ENCODE measurements around the gene PRELID3B. TPM values are rescaled to one million over a fixed set of nuclear protein-coding genes. Genes with fewer than 3 reads are reported as not detected.

The PRELID3B gene
- total RNA-seq, 1 experiment from 2014 or later: 129 TPM

DNA sequence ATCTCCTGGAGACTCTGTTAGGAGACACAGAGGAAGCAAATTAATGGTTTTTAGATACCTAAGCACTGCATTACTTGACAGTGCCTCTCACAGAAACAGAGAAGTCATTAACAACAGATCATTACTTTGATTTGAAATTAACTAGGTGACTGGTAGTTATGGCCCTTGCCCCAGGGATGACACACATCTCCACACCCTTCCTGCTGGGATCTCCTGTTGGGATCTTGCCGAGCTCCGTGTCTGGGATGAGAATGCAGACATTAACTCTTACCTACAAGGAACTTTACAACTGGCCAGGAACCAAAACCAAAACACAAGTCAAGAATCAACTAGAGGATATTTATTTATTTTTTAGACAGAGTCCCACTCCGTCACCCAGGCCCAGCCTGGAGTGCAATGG is 2.2 kb upstream of the PRELID3B start:
- H3K9me3 ChIP-seq (ENCODE audit: control insufficient read depth in 1 of 2, insufficient read depth in 1 of 2, low read depth in 1 of 2, low read length in 2 of 2): no peaks in the 10 kb centered on the region
- no peaks in the 10 kb centered on the region for H4K20me1 ChIP-seq (ENCODE audit: insufficient read depth)
- no peaks in the 10 kb centered on the region for H3K27me3 ChIP-seq (ENCODE audit: insufficient read depth, low read length)
- no peak overlapping the region for H3K27ac ChIP-seq (ENCODE audit: low read depth, low read length)
- CTCF ChIA-PET: no interaction called here
- TF ChIP-seq YY1 (IDR thresholded peaks at IDR 0.05; ENCODE audit: extremely low read depth, insufficient replicate concordance, low read depth, low read length) (no peak), FOSL1 (IDR thresholded peaks at IDR 0.05; ENCODE audit: low read depth) (no peak), ELF1 (IDR thresholded peaks at IDR 0.05; ENCODE audit: borderline replicate concordance, low read depth) (no peak), RAD21 (IDR thresholded peaks at IDR 0.05; ENCODE audit: low read depth) (no peak), ATF3 (IDR thresholded peaks at IDR 0.05) (no peak), CEBPB (IDR thresholded peaks at IDR 0.05; ENCODE audit: low read depth) (no peak), EGR1 (IDR thresholded peaks at IDR 0.05; ENCODE audit: low read depth) (no peak), SIN3A (IDR thresholded peaks at IDR 0.05; ENCODE audit: low read depth) (no peak), POLR2A (IDR thresholded peaks at IDR 0.05; ENCODE audit: borderline replicate concordance, extremely low read depth, insufficient read depth, insufficient read length) (no peak), ZFX (IDR thresholded peaks at IDR 0.05) (no peak), TCF7L2 (IDR thresholded peaks at IDR 0.05; ENCODE audit: borderline replicate concordance, extremely low read depth, insufficient read depth, insufficient read length) (no peak), CBX3 (IDR thresholded peaks at IDR 0.05; ENCODE audit: low read depth) (no peak)
- TF ChIP-seq, protein P1, sequence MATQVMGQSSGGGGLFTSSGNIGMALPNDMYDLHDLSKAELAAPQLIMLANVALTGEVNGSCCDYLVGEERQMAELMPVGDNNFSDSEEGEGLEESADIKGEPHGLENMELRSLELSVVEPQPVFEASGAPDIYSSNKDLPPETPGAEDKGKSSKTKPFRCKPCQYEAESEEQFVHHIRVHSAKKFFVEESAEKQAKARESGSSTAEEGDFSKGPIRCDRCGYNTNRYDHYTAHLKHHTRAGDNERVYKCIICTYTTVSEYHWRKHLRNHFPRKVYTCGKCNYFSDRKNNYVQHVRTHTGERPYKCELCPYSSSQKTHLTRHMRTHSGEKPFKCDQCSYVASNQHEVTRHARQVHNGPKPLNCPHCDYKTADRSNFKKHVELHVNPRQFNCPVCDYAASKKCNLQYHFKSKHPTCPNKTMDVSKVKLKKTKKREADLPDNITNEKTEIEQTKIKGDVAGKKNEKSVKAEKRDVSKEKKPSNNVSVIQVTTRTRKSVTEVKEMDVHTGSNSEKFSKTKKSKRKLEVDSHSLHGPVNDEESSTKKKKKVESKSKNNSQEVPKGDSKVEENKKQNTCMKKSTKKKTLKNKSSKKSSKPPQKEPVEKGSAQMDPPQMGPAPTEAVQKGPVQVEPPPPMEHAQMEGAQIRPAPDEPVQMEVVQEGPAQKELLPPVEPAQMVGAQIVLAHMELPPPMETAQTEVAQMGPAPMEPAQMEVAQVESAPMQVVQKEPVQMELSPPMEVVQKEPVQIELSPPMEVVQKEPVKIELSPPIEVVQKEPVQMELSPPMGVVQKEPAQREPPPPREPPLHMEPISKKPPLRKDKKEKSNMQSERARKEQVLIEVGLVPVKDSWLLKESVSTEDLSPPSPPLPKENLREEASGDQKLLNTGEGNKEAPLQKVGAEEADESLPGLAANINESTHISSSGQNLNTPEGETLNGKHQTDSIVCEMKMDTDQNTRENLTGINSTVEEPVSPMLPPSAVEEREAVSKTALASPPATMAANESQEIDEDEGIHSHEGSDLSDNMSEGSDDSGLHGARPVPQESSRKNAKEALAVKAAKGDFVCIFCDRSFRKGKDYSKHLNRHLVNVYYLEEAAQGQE (IDR thresholded peaks at IDR 0.05; ENCODE audit: low read depth): no peak
- no peak overlapping the region for H3K9ac ChIP-seq (ENCODE audit: low read length)
- peaks cover 28% of the 10 kb centered on the region for H3K79me2 ChIP-seq (ENCODE audit: insufficient read depth, low read length)
- POLR2A ChIA-PET: no interaction called here
- ATAC-seq (no peak), DNase-seq (ENCODE audit: low read depth, low spot score) (no peak)
- intact Hi-C loops (cut with micrococcal nuclease): no loop called here
- BruUV-seq (replicated peaks): no TSS peak
- H2AFZ ChIP-seq (ENCODE audit: low read depth, low read length, poor library complexity, severe bottlenecking): no peak overlapping the region
- RAD21 ChIA-PET (ENCODE audit: low non-redundant PET in 1 of 2, low total read pairs in 2 of 2, uncharacterized antibody in 2 of 2, unreplicated experiment in 2 of 2): no interaction called here
- no peaks in the 10 kb centered on the region for H3K9me2 ChIP-seq (ENCODE audit: insufficient read depth)
- H3K36me3 ChIP-seq (ENCODE audit: control insufficient read depth in 1 of 2, insufficient read depth in 2 of 2, low read length in 2 of 2): peaks cover 0 to 12% of the 10 kb centered on the region in 2 experiments; a peak in 3 of 4 replicates
- peaks cover 15 to 24% of the 10 kb centered on the region in 2 experiments for H3K4me1 ChIP-seq (ENCODE audit: control insufficient read depth in 1 of 2, insufficient read depth in 2 of 2, low read length in 2 of 2)
- no peak overlapping the region for H3K4me2 ChIP-seq (ENCODE audit: low read length)
- H3K4me3 ChIP-seq (replicated peaks in 1 of 2; ENCODE audit: low read depth in 1 of 2, low read length in 2 of 2): no peak overlapping the region
